Measurements from ENCODE around the gene IL1RAPL2. TPM values are rescaled to one million over a fixed set of nuclear protein-coding genes. Genes with fewer than 3 reads are reported as not detected.

The IL1RAPL2 gene
- total and polyA plus RNA-seq, 2 donors (not counting 1 experiment from before 2014, with no cell fraction given): not detected

- no peak overlapping the region for H3K4me2 ChIP-seq (replicated peaks; ENCODE audit: low read depth, low read length, poor library complexity, severe bottlenecking)
- no peaks in the 10 kb centered on the region for H3K4me1 ChIP-seq (ENCODE audit: control insufficient read depth in 2 of 2, insufficient read depth in 2 of 2, low read length in 2 of 2)
- ATAC-seq (ENCODE audit: low read depth): no peak
- CTCF ChIA-PET: no interaction called here
- no peak for TF ChIP-seq EZH2 (IDR thresholded peaks at IDR 0.05; ENCODE audit: borderline replicate concordance, insufficient read depth, low read depth, low read length, poor library complexity, severe bottlenecking)
- TF ChIP-seq, protein P1, sequence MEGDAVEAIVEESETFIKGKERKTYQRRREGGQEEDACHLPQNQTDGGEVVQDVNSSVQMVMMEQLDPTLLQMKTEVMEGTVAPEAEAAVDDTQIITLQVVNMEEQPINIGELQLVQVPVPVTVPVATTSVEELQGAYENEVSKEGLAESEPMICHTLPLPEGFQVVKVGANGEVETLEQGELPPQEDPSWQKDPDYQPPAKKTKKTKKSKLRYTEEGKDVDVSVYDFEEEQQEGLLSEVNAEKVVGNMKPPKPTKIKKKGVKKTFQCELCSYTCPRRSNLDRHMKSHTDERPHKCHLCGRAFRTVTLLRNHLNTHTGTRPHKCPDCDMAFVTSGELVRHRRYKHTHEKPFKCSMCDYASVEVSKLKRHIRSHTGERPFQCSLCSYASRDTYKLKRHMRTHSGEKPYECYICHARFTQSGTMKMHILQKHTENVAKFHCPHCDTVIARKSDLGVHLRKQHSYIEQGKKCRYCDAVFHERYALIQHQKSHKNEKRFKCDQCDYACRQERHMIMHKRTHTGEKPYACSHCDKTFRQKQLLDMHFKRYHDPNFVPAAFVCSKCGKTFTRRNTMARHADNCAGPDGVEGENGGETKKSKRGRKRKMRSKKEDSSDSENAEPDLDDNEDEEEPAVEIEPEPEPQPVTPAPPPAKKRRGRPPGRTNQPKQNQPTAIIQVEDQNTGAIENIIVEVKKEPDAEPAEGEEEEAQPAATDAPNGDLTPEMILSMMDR (IDR thresholded peaks at IDR 0.05): no peak
- H3K36me3 ChIP-seq (replicated peaks in 1 of 2; ENCODE audit: control extremely low read depth in 1 of 2, control insufficient read depth in 1 of 2, extremely low read depth in 1 of 2, insufficient read depth in 2 of 2, low read length in 1 of 2): no peaks in the 10 kb centered on the region
- H3K9me3 ChIP-seq (ENCODE audit: control extremely low read depth in 1 of 3, control insufficient read depth in 2 of 3, insufficient read depth in 1 of 3, low read length in 2 of 3): no peaks in the 10 kb centered on the region
- POLR2A ChIA-PET: no interaction called here
- no peak overlapping the region for H3K9ac ChIP-seq (ENCODE audit: low read length)
- H3K9me3 Mint-ChIP-seq (ENCODE audit: insufficient read depth): no peaks in the 10 kb centered on the region
- H3K27ac Mint-ChIP-seq: no peak overlapping the region
- H3K4me3 ChIP-seq (ENCODE audit: control extremely low read depth in 1 of 5, extremely low read depth in 1 of 5, insufficient read depth in 1 of 5, low read depth in 2 of 5, low read length in 4 of 5): no peak overlapping the region
- no peak overlapping the region for H3K4me3 Mint-ChIP-seq
- H3K27me3 ChIP-seq (replicated peaks in 1 of 4; ENCODE audit: control extremely low read depth in 1 of 4, control insufficient read depth in 3 of 4, insufficient read depth in 4 of 4, low read length in 3 of 4): no peaks in the 10 kb centered on the region
- no peaks in the 10 kb centered on the region for H3K4me1 Mint-ChIP-seq
- no peak overlapping the region for H2AFZ ChIP-seq (ENCODE audit: insufficient read depth, low read depth, low read length, poor library complexity, severe bottlenecking)
- no peaks in the 10 kb centered on the region for H3K27me3 Mint-ChIP-seq
- H3K79me2 ChIP-seq (ENCODE audit: control insufficient read depth, insufficient read depth, low read length): no peaks in the 10 kb centered on the region
- no CpG with 5 or more reads among the region's 1 CpG for WGBS (ENCODE audit: insufficient coverage)
- intact Hi-C loops (cut with micrococcal nuclease): no loop called here
- no peak for DNase-seq
- H3K27ac ChIP-seq (ENCODE audit: low read length in 2 of 2): no peak overlapping the region
- no peaks in the 10 kb centered on the region for H4K20me1 ChIP-seq (ENCODE audit: control insufficient read depth, insufficient read depth, low read length, poor library complexity, severe bottlenecking)
These were observed 987.1 kb downstream of the IL1RAPL2 start for GRCh38 chrX:105553118-105553517.

DNA sequence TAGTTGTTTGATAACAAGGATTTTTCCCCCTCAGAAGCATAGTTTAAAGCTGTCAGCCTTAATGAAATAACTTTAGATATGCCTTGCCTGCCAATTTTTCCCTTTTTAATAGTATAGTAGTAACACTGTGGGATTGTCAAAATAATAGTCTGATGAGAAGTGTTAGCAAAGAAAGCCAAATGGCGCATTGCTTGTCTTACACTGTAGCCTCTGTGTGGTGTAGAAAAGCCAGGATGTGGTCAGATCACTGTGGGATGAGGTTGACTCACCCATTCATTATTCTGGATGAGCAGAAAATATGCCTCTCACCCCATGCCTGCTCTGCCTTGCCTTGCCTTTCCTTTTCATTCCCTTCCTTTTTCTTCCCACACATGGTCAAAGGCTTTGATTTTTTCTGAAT lies 998.5 kb downstream of the IL1RAPL2 start:
- Histone ChIP-seq H3K9me3 (ENCODE audit: control extremely low read depth in 1 of 3, control insufficient read depth in 2 of 3, insufficient read depth in 1 of 3, low read length in 2 of 3) (no peaks in the 10 kb centered on the region), H3K27me3 (replicated peaks in 1 of 4; ENCODE audit: control extremely low read depth in 1 of 4, control insufficient read depth in 3 of 4, insufficient read depth in 4 of 4, low read length in 3 of 4) (no peaks in the 10 kb centered on the region), H3K4me2 (replicated peaks; ENCODE audit: low read depth, low read length, poor library complexity, severe bottlenecking) (no peak overlapping the region), H3K79me2 (ENCODE audit: control insufficient read depth, insufficient read depth, low read length) (no peaks in the 10 kb centered on the region), H3K4me3 (ENCODE audit: control extremely low read depth in 1 of 5, extremely low read depth in 1 of 5, insufficient read depth in 1 of 5, low read depth in 2 of 5, low read length in 4 of 5) (no peak overlapping the region), H4K20me1 (ENCODE audit: control insufficient read depth, insufficient read depth, low read length, poor library complexity, severe bottlenecking) (no peaks in the 10 kb centered on the region), H3K36me3 (replicated peaks in 1 of 2; ENCODE audit: control extremely low read depth in 1 of 2, control insufficient read depth in 1 of 2, extremely low read depth in 1 of 2, insufficient read depth in 2 of 2, low read length in 1 of 2) (no peaks in the 10 kb centered on the region), H3K9ac (ENCODE audit: low read length) (no peak overlapping the region), H3K27ac (ENCODE audit: low read length in 2 of 2) (no peak overlapping the region), H3K4me1 (ENCODE audit: control insufficient read depth in 2 of 2, insufficient read depth in 2 of 2, low read length in 2 of 2) (no peaks in the 10 kb centered on the region), H2AFZ (ENCODE audit: insufficient read depth, low read depth, low read length, poor library complexity, severe bottlenecking) (no peak overlapping the region)
- DNase-seq (no peak), ATAC-seq (ENCODE audit: low read depth) (no peak)
- no peak overlapping the region for H3K4me3 Mint-ChIP-seq
- ChIA-PET POLR2A (no interaction called here), CTCF (no interaction called here)
- no CpG with 5 or more reads among the region's 1 CpG for WGBS (ENCODE audit: insufficient coverage)
- no peaks in the 10 kb centered on the region for H3K4me1 Mint-ChIP-seq
- TF ChIP-seq, protein P1 (IDR thresholded peaks at IDR 0.05): no peak
- no peak for TF ChIP-seq EZH2 (IDR thresholded peaks at IDR 0.05; ENCODE audit: borderline replicate concordance, insufficient read depth, low read depth, low read length, poor library complexity, severe bottlenecking)
- no peaks in the 10 kb centered on the region for H3K27me3 Mint-ChIP-seq
- no peak overlapping the region for H3K27ac Mint-ChIP-seq
- intact Hi-C loops (cut with micrococcal nuclease): no loop called here
- peaks cover 2% of the 10 kb centered on the region for H3K9me3 Mint-ChIP-seq (ENCODE audit: insufficient read depth)

Measured in B cell (primary cell).